HG03558 (cell line): ENCODE data around the gene GRID2.

ENCODE experiments used
- ATAC-seq: cut with Tn5 transposase; IDR thresholded peaks from one replicate; pipeline ENCODE4 v1.9.1; 2021; ENCODE audit warnings: moderate number of reproducible peaks; ENCODE audit not compliant: unreplicated experiment; ENCODE audit errors: extremely low read depth

Gene GRID2

GRCh38 chr4:93749292-93749761 is 1445.6 kb downstream of the GRID2 start:
- ATAC-seq: peak; percentile 68

- ATAC-seq: no peak
Observed at GRCh38 chr4:93751411-93751810, 1447.6 kb downstream of the GRID2 start.

- ATAC-seq: no peak
Observed at GRCh38 chr4:93756101-93756500, 1452.3 kb downstream of the GRID2 start.

DNA sequence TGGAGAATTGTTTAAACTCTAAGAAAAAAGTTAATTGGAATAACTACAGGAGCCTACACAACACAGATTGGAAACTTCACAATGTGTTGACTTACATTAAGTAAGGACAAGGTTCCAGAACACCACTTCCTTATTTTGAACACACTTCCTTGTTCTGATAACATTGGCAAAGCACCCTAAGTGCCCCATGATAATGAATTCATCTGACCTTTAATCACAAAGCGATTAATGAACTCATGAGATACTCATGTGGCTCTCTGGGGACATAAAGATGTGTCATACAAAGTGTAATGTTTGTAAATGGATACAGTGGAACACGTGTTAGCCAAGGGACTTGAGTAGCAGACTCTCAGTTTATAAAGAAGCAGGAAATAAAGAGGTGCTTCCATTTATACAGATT is 1455.7 kb downstream of the GRID2 start:
- ATAC-seq: no peak

- ATAC-seq: no peak
Observed at GRCh38 chr4:93760284-93760683, 1456.5 kb downstream of the GRID2 start.

- no peak for ATAC-seq
Observed at GRCh38 chr4:93761286-93761685, 1457.5 kb downstream of the GRID2 start.

GRCh38 chr4:93764639-93765246 is 1461.0 kb downstream of the GRID2 start:
- peak; percentile 71 for ATAC-seq

GRCh38 chr4:93767917-93768316 is 1464.2 kb downstream of the GRID2 start:
- ATAC-seq: no peak

- ATAC-seq: no peak
Observed at GRCh38 chr4:93770201-93770600, 1466.4 kb downstream of the GRID2 start.

- ATAC-seq: no peak
Observed at GRCh38 chr4:93771640-93772411, 1468.1 kb downstream of the GRID2 start.

DNA sequence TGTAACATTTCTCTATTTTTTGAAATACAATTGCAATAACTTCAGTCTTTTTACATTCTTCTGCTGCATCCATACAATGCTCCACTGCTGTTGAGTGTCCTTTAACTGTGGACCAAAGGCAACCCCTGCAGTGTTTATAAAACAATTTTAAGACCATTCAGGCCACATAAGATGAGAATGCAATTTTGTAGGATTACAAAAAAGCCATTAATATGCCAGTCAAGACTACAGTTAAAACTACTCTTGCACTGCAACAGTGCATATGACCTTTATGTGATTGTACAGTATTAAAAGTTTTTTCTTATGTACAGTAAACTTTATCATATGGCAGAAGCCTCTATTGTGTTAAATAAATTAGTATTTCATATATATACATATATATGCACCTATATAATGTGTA is 1469.1 kb downstream of the GRID2 start:
- no peak for ATAC-seq

- ATAC-seq: no peak
Observed at GRCh38 chr4:93775551-93775950, 1471.8 kb downstream of the GRID2 start.

- no peak for ATAC-seq
Observed at GRCh38 chr4:93776386-93777080, 1472.8 kb downstream of the GRID2 start.

DNA sequence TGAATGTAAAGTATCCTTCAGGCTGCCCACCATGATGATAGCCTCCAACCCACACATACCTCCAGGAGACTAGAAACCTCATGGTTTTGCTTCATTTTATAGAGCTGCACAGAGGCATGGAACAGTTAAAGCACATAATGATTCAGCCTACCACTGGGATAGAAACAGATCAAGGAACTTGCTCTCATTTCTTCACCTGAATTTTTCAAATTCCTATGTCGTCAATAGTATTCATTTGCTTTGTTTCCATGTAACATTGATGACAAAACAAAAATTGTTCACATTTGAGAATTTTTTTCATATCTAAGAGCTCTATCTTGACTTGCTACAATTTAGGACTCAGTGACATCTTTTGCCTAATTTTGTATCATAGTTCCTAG is 1473.3 kb downstream of the GRID2 start:
- no peak for ATAC-seq

- no peak for ATAC-seq
Observed at GRCh38 chr4:93779228-93779627, 1475.5 kb downstream of the GRID2 start.

- no peak for ATAC-seq
Observed at GRCh38 chr4:93780080-93780479, 1476.3 kb downstream of the GRID2 start.

DNA sequence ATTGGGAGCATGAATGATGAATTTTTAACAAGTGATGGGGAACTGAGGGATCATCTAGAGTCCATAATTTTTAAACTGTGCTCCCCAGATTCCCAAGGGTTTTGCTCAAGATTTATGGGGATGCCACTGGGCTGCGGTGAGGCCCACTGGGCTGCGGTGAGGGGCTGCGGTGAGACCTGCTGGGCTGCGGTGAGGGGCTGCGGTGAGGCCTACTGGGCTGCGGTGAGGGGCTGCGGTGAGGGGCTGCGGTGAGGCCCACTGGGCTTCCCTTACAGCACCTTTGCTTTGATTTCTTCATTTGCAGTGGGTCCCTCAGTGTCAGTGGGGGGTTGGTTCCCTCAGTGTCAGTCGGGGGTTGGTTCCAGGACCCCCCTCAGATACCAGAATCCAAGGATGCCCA is 1477.4 kb downstream of the GRID2 start:
- no peak for ATAC-seq

GRCh38 chr4:93786149-93786548 is 1482.4 kb downstream of the GRID2 start:
- ATAC-seq: no peak

- no peak for ATAC-seq
Observed at GRCh38 chr4:93788712-93789111, 1484.9 kb downstream of the GRID2 start.

DNA sequence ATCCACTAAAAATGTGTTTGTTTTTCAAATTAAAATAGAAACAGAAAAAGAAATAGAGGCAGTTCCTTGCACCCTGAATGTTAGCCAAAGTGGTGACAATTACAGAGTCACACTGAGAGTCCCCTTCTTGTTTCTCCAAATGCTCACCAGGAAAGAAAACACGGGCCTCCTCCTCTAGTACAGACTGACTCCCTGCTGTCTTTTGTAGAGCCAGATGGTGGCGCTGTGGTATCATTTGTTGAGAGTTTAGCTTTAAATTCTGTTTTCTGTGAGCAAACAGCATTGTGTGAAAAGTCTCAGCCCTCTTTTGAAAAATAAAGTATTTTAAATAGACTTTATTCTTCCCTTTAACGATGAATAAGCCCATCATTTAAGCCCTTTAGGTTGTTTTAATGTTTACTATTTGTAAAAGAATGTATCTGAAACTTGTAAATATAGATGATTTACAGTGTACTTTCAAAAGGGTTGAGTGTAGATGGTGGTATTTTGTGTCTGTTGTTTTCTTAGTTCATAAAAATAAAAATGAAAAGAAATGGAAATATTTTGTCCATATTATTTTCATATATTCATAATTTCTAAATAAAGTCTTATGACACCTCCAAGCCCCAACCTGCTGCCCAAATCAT is 1487.9 kb downstream of the GRID2 start:
- peak; percentile 72 for ATAC-seq

GRCh38 chr4:93802045-93802444 is 1498.3 kb downstream of the GRID2 start:
- ATAC-seq: no peak
